Left lung (tissue), 10 donors: Measurements from ENCODE around the gene ETV6. TPM values are rescaled to one million over a fixed set of nuclear protein-coding genes. Genes with fewer than 3 reads are reported as not detected.

Experiments
- ATAC-seq: fragments of 200-7000 bp; cut with Tn5 transposase; one replicate; pipeline ENCODE4 v1.9.1; 2020; ENCODE audit warnings: moderate library complexity
- DNase-seq, 4 donors: peaks; one replicate each; pipeline ENCODE4 v3.0.0-alpha.2; 2013 to 2020
- H3K27ac ChIP-seq, 2 donors: fragments of 200-600 bp; sonication (generic) in 1 of 2; one replicate each; pipeline versions ENCODE4 v1.5.0 to v1.8.0; 2020 to 2021
- H3K27me3 ChIP-seq, 2 donors: fragments of 200-600 bp; sonication (generic) in 1 of 2; one replicate each; pipeline versions ENCODE4 v1.5.0 to v1.8.0; 2020 to 2021
- H3K36me3 ChIP-seq, 2 donors: fragments of 200-600 bp; sonication (generic) in 1 of 2; one replicate each; pipeline versions ENCODE4 v1.5.0 to v1.8.0; 2020 to 2021
- H3K4me1 ChIP-seq, 2 donors: fragments of 200-600 bp; one replicate each; pipeline ENCODE4 v1.8.0; 2021
- H3K4me3 ChIP-seq, 2 donors: fragments of 200-600 bp; sonication (generic) in 1 of 2; one replicate each; pipeline versions ENCODE4 v1.5.0 to v1.8.0; 2020 to 2021; ENCODE audit warnings: mild to moderate bottlenecking in 1 of 2
- H3K9me3 ChIP-seq, 2 donors: fragments of 200-600 bp; sonication (generic) in 1 of 2; one replicate each; pipeline versions ENCODE4 v1.5.0 to v1.8.0; 2020 to 2021
- intact Hi-C, 2 donors: fragments of 100-400 bp; cut with DNase I; formaldehyde crosslinking; loops; one replicate each; pipeline versions ENCODE4 v1.11.2 to v1.14.2; 2022
- polyA plus RNA-seq, 6 donors: library from polyadenylated mRNA; unstranded; fragments of 120-200 nt; gene quantifications; one replicate each; pipeline ENCODE4 v1.2.1, GENCODE V29; 2013; ENCODE audit not compliant: insufficient read length in 6 of 6
- total RNA-seq, 2 donors: library from RNA; stranded (reverse); fragmentation: NEBNext Ultra II Directional; extraction: Animal tissue kit (Norgen Biotek cat#: 25700); gene quantifications; one replicate each; pipeline ENCODE4 v1.2.1, GENCODE V29; 2021
- TF ChIP-seq, protein P1 (sequence below), 2 donors: fragments of 200-600 bp; sonication (generic) in 1 of 2; IDR thresholded peaks; one replicate each; pipeline versions ENCODE4 v1.5.0 to v1.8.0; 2021; ENCODE audit warnings: antibody characterized with exemption in 2 of 2
- donor health status: DM: no; HTN: yes; CAD: no.
- donor health status: DM: no; HTN: no; CAD: no.

ETV6 gene
- total and polyA plus RNA-seq, 8 donors: 16.0 to 44.7 (median 17.1) TPM

DNA sequence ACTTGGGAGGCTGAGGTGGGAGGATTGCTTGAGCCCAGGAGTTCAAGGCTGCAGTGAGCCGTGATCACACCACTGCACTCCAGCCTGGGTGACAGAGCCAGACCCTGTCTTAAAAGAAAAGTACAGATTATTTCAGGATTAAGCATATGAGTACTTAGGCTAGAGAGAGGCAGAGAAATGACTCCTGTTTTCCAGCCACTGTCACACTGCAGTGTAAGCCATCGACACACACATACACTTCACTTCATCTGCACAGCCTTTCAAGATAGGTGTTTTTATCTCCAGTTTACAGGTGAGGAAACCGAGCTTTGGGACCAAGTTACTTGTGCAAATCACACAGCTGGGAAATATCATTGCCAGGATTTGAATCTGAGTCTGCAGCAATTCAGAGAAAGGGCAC is 77.2 kb downstream of the ETV6 start:
- intact Hi-C loops: no loop called here
- peaks cover 6 to 80% of the 10 kb centered on the region in 2 donors for H3K4me1 ChIP-seq

DNA sequence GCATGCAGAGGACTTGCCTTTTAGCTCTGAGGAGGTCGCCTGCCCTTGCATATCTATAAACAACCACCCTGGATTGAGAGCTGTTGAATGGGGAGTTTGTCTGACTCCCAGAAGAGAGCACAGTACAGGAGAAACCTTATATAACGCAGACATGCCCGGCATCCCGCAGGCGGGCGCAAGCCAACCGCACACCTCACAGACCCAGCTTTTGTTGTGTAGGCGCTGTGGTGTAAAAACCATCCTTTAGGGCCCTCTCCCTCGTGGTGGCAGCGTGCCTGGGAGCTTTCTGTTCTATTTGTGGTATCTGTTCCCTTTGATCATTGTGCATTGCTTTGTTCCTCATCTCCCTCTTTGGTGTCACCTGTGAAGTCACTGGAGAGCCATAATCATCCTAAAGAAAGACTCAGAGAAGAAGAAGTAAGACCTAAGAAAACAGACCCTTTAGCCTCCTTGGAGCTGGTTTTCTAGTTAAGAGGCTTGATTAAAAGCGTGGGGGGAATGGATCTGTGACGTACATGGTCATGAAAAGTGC is 77.7 kb downstream of the ETV6 start:
- Histone ChIP-seq H3K4me3 (no peak overlapping the region), H3K27ac (no peak overlapping the region), H3K27me3 (no peaks in the 10 kb centered on the region), H3K36me3 (no peaks in the 10 kb centered on the region), H3K4me1 (peaks cover 6 to 86% of the 10 kb centered on the region in 2 donors), H3K9me3 (no peaks in the 10 kb centered on the region)
- DNase-seq (no peak), ATAC-seq (no peak)
- TF ChIP-seq, protein P1, sequence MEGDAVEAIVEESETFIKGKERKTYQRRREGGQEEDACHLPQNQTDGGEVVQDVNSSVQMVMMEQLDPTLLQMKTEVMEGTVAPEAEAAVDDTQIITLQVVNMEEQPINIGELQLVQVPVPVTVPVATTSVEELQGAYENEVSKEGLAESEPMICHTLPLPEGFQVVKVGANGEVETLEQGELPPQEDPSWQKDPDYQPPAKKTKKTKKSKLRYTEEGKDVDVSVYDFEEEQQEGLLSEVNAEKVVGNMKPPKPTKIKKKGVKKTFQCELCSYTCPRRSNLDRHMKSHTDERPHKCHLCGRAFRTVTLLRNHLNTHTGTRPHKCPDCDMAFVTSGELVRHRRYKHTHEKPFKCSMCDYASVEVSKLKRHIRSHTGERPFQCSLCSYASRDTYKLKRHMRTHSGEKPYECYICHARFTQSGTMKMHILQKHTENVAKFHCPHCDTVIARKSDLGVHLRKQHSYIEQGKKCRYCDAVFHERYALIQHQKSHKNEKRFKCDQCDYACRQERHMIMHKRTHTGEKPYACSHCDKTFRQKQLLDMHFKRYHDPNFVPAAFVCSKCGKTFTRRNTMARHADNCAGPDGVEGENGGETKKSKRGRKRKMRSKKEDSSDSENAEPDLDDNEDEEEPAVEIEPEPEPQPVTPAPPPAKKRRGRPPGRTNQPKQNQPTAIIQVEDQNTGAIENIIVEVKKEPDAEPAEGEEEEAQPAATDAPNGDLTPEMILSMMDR (IDR thresholded peaks at IDR 0.05): no peak
- intact Hi-C loops: no loop called here

More for the DNA sequence above, 77.2 kb downstream of the ETV6 start:
- TF ChIP-seq, protein P1 (IDR thresholded peaks at IDR 0.05): no peak
- Histone ChIP-seq H3K27ac (no peak overlapping the region), H3K4me3 (no peak overlapping the region), H3K9me3 (no peaks in the 10 kb centered on the region), H3K36me3 (no peaks in the 10 kb centered on the region), H3K27me3 (no peaks in the 10 kb centered on the region)
- ATAC-seq: no peak
- no peak for DNase-seq

DNA sequence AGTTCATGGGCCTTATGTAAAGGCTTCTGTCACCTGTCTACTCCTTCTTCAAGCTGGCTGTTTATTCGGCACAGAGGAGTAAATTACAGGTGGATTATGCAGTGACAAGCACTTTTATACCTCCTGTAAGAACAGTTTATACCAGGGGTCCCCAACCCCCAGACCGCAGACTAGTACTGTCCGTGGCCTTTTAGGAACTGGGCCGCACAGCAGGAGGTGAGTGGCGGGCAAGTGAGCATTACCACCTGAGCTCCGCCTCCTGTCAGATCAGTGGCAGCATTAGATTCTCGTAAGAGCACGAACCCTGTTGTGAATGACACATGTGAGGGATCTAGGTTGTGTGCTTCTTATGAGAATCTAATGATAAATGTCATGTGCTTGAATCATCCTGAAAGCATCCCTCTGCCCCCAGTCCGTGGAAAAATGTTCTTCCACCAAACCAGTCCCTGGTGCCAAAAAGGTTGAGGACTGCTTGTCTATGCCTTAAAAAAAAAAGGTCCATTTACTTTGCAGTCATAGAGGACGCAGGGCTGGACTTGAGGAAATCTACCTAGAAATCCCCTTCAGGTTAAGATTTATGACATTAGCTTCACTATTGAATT is 78.8 kb downstream of the ETV6 start:
- no peaks in the 10 kb centered on the region for H3K27me3 ChIP-seq
- H3K9me3 ChIP-seq: no peaks in the 10 kb centered on the region
- H3K36me3 ChIP-seq: no peaks in the 10 kb centered on the region
- peaks cover 6 to 91% of the 10 kb centered on the region in 2 donors for H3K4me1 ChIP-seq
- TF ChIP-seq, protein P1 (IDR thresholded peaks at IDR 0.05): no peak
- DNase-seq: no peak
- ATAC-seq: no peak
- H3K27ac ChIP-seq: peak overlapping the region in 1 of 2 donors; percentile 66
- H3K4me3 ChIP-seq: no peak overlapping the region
- intact Hi-C loops: no loop called here

DNA sequence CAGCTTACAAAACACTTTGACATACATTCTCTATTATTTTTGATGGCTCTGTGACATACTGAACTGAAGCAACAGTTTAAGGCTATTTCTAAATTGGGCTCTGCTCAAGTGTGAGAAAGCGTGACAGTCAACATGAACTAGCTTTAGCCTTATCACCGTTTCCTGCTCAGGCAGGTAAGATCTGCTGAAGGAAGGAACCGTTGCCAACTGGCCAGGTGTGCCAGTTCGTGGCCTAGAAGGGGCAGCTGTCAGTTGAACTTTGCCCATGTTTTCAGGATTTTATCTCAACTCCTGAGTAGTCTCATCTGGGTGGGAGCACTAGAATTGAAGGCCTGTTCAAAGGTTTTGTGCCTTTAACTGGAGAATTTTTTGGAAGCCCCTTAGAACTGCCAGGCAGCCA is 79.5 kb downstream of the ETV6 start:
- peak overlapping the region; percentile 15 to 66 for H3K27ac ChIP-seq
- ATAC-seq: peak; percentile 44

DNA sequence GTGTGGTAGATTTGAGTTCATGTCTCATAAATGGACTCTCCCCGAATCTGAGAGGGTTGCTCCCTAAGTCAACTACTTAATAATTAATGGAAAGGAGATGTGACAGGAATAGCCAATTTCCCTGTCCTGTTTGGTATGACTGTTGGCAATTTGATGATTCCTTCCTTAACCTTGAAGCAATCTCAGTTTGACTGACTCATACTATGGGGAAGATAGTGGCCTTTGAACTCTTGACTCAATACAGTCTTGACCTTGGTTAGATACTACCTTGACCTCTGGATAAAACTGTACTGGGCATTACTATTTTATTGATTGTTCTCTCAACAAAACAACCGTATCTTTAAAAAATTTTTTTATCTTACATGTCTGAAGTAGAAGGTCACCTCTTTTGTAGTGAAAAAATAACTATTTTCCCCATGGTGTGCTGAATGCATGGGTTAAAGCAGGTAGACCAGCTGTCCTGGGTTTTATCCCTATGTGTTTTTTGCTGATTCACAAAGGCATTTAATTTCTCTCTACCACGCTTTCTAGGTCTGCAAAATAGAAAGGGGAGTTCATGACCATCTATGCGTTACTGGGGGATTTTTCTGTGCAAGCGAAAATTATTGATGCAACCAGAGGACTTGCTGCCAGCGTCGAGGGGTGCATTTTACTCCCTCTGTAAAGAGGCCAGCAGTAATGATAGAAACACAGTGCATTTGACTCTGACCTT is 80.1 kb downstream of the ETV6 start:
- TF ChIP-seq, protein P1 (IDR thresholded peaks at IDR 0.05): no peak
- DNase-seq: no peak
- intact Hi-C loops: no loop called here
- Histone ChIP-seq H3K4me3 (no peak overlapping the region), H3K27ac (peak overlapping the region; percentile 15 to 66), H3K4me1 (peaks cover 6 to 90% of the 10 kb centered on the region in 2 donors), H3K27me3 (no peaks in the 10 kb centered on the region), H3K36me3 (no peaks in the 10 kb centered on the region), H3K9me3 (no peaks in the 10 kb centered on the region)
- no peak for ATAC-seq

More for the DNA sequence above, 79.5 kb downstream of the ETV6 start:
- intact Hi-C loops: no loop called here
- H3K36me3 ChIP-seq: no peaks in the 10 kb centered on the region
- H3K9me3 ChIP-seq: no peaks in the 10 kb centered on the region
- DNase-seq: no peak
- H3K4me3 ChIP-seq: no peak overlapping the region
- no peaks in the 10 kb centered on the region for H3K27me3 ChIP-seq
- peaks cover 6 to 90% of the 10 kb centered on the region in 2 donors for H3K4me1 ChIP-seq
- TF ChIP-seq, protein P1 (IDR thresholded peaks at IDR 0.05): no peak
